Measurements from ENCODE around the gene GOSR1.
"Not testable (repeated sequence)": the region's sequence is repeated elsewhere in the genome, so short reads cannot be mapped to it uniquely, and the experiment has no call there.

Gene GOSR1

DNA sequence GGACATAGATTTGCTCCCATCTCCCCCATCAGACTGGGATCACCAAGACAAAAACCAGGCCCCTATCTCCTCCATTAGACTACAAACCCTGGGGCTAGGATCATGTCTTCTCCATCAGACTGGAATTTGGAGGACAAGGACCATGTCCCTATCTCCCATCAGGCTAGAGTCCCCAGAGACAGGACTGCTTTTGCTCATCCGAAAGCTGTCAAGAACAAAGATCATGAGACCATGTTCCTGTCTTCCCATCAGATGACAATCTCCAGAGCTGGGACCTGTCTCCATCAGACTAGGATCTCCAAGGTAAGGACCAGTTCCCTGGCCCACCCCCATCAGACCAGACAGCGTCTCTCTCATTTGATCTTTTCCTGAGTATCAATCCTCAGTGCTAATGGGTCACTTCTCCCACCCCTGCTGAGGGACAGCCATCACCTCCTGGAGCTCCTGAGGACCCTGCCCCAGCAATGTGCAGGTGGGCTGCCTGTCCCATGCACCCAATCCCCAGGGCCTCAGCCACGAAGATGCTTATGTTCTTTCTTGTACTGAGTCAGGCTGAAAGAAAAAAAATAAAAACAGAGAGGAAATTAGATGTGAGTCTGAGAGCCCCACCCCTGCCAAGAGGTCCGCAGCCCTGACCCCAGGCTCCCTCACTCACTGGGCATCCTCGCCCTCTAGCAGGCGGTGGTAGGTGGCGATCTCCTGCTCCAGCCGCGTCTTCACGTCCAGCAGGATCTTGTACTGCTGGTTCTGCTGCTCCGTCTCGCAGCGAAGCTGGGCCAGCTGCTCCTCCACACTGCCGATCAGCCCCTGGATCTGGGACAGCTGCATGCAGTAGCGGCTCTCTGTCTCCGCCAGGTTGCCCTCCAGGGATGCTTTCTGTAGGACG, 90.3 kb downstream of the GOSR1 start:
- DNase-seq (ENCODE audit: low spot score) = no peak
- TF ChIP-seq, protein P1, sequence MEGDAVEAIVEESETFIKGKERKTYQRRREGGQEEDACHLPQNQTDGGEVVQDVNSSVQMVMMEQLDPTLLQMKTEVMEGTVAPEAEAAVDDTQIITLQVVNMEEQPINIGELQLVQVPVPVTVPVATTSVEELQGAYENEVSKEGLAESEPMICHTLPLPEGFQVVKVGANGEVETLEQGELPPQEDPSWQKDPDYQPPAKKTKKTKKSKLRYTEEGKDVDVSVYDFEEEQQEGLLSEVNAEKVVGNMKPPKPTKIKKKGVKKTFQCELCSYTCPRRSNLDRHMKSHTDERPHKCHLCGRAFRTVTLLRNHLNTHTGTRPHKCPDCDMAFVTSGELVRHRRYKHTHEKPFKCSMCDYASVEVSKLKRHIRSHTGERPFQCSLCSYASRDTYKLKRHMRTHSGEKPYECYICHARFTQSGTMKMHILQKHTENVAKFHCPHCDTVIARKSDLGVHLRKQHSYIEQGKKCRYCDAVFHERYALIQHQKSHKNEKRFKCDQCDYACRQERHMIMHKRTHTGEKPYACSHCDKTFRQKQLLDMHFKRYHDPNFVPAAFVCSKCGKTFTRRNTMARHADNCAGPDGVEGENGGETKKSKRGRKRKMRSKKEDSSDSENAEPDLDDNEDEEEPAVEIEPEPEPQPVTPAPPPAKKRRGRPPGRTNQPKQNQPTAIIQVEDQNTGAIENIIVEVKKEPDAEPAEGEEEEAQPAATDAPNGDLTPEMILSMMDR (IDR thresholded peaks at IDR 0.05; ENCODE audit: extremely low read depth, insufficient read depth, missing control alignments) = no peak
- in situ Hi-C loops (cut with MboI; ENCODE audit: low pct_unique_long_range_greater_than_20kb, low sequenced_read_pairs, unreplicated experiment) = no loop called here

DNA sequence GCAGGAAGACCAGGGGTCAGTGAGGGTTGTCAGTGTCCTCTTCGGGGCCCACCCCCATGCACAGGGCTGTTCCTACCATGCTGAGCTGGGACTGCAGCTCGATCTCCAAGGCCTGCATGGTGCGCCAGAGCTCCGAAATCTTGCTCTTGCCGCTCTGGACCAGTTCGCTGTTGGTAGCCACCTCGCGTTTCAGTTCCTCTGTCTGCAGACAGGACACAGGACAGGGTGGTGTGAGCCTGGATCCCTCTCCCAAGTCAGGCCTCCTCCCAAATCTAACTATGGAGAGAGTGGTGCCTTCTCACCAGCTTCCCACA, 90.9 kb downstream of the GOSR1 start:
- in situ Hi-C loops (cut with MboI; ENCODE audit: low pct_unique_long_range_greater_than_20kb, low sequenced_read_pairs, unreplicated experiment) = no loop called here
- TF ChIP-seq, protein P1 (IDR thresholded peaks at IDR 0.05; ENCODE audit: extremely low read depth, insufficient read depth, missing control alignments) = no peak
- no peak for DNase-seq (ENCODE audit: low spot score)

DNA sequence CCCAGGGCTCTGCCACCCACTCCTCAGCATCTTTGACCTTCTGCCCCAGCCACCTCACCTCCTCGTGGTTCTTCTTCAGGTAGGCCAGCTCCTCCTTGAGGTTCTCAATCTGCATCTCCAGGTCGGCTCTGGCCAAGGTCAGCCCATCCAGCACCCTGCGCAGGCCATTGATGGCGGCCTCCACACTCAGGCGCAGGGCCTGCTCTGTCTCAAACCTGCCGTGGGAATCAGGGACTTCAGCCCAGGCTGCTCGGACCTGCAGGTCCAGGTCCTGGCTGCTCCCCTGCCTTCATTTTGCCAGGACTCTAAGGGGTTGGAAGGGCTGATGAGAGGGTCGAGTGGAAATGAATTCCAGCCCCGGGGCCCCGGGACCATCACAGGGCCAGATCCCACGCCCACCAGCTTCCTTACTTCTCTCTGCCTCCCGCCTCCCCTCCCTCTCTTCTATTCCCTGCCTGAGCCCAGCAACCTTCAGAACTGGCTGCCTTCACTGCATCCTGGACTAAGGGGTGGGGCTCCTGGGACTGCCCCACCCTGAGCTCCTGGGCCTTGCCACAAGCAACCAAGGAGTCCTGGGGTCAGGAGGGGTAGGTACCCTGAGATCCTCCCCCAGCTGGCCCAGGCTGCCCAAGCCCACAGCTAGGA, 92.4 kb downstream of the GOSR1 start:
- in situ Hi-C loops (cut with MboI; ENCODE audit: low pct_unique_long_range_greater_than_20kb, low sequenced_read_pairs, unreplicated experiment); DNase-seq (ENCODE audit: low spot score): not testable (repeated sequence)

DNA sequence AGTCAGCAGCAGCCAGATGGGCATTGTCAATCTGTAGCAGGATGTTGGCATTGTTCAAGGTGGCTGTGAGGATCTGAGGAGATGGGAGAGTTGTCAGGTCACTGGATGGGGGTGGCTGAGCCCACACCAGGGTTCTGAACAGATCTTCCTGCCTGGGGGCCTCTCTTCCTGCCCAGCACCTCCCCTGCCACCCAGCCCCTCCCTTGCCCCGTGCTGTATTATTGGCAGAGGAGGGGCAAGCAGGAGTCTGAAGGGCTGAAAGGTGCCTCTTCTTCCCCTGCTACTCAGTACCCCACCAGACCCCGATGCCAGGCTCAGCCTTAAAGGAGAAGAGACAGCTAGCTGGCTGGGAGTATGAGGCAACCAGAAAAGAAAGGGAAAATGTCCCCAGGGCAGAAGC, 93.0 kb downstream of the GOSR1 start:
- TF ChIP-seq, protein P1 (IDR thresholded peaks at IDR 0.05; ENCODE audit: extremely low read depth, insufficient read depth, missing control alignments) = no peak
- DNase-seq (ENCODE audit: low spot score) = no peak
- in situ Hi-C loops (cut with MboI; ENCODE audit: low pct_unique_long_range_greater_than_20kb, low sequenced_read_pairs, unreplicated experiment) = no loop called here

DNA sequence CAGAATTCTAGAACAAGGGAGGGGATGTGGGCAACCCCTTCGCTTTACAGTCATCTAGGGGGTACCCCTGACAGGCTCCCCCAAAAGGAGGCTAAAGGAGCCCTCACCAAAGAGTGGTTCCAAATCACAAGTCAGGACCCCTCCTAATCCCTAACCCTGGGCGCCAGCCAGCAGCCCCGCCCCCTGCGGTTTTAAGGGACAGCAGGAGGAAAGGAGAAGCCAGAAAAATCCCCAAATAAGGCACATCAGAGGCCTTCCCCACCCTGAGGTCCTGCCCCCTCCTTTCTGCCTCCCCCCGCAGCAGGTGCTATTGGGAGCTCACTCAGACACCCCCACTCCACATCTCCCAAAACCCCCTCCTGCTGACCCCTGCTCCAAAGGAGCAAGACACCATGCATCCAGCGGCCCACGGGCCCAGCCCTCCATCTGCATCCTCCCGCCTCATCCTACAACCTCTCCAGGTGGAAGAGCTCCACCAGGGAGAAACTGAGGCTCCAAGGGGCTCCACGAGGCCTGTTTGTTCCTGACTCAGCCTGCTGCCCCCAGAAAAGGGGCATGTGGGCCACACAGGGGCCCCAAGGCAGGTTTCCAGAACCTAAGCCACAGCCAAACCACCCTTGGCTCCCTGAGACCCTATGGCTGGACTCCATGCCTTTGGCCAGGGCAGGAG, 93.5 kb downstream of the GOSR1 start:
- no peak for DNase-seq (ENCODE audit: low spot score)
- TF ChIP-seq, protein P1 (IDR thresholded peaks at IDR 0.05; ENCODE audit: extremely low read depth, insufficient read depth, missing control alignments) = no peak
- in situ Hi-C loops (cut with MboI; ENCODE audit: low pct_unique_long_range_greater_than_20kb, low sequenced_read_pairs, unreplicated experiment) = no loop called here

DNA sequence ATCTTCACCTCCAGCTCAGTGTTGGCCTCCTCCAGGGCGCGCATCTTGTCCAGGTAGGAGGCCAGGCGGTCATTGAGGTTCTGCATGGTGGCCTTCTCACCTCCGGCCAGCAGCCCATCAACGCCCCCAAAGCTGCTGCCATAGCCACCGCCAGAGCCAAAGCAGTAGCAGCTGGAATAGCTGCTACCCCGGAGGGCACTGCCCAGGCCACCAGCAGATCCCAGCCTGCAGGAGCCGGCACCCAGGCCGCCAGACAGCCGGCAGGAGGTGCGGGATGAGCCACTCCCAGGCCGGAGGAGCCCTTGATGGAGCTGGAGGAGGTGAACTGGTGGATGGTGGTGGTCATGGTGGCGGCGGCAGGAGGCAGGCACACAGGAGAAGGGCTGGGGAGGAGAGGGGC, 94.2 kb downstream of the GOSR1 start:
- in situ Hi-C loops (cut with MboI; ENCODE audit: low pct_unique_long_range_greater_than_20kb, low sequenced_read_pairs, unreplicated experiment); DNase-seq (ENCODE audit: low spot score): not testable (repeated sequence)

DNA sequence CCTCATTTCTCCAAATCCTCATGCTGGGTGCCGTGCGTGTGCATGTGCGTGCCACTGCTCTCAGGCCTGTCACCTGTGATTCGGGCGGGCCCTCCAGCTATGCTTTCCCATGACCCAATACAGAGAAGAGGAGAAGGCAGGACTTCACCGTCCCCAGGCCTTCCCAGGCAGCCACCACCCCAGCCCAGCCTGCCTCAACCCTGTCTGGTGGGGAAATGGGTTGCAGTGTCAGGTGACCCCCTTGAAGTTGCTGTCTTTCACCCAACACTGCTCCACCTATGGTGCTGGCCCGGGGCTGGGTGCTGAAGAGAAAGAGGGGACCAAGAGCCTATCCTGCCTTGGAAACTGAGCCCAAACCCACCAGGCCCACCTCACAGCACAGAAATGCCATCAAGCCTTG, 94.7 kb downstream of the GOSR1 start:
- TF ChIP-seq, protein P1 (IDR thresholded peaks at IDR 0.05; ENCODE audit: extremely low read depth, insufficient read depth, missing control alignments) = no peak
- in situ Hi-C loops (cut with MboI; ENCODE audit: low pct_unique_long_range_greater_than_20kb, low sequenced_read_pairs, unreplicated experiment) = no loop called here
- DNase-seq (ENCODE audit: low spot score) = no peak

DNA sequence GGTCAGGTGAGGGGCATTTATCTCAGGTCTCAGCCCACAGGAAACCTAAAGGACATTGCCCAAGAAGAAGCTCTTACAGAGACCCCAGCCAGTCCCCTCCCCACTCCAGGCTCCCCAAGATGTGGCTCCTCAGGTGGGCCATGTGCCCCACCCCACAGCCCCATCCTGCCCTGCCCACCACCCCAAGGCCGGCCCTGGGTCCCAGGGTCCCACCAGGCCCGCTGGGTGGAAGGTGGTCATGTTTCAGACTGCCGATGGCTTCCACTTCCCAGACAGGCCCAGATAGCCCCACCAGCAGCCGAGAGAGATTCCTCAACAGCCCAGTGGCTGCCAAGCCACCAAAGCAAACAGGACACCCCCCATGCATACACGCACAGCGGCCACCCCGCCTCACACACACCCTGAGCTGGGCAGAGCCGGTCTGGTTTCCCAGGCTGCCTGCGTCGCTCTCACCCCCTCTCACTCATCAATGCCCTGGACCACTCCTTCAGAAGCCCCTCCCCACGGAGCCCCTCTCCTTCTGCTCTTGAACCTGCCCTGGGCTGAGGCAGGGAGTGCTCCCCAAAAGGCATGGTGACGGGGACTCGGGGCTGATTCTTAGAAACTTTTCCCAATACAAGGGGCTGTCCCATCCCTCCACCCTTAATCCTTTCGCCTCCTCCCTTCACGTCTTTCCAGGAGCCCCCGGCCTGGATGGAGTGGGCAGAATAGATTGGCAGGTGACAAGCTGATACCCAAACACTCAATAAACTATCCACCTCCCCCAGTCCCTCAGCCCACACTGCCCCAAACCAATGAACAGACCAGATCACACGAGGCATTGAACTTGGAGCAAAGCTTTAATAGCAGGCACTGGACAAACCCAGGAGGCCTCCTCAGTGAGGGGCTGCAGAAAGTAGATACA, 95.7 kb downstream of the GOSR1 start:
- DNase-seq (ENCODE audit: low spot score); in situ Hi-C loops (cut with MboI; ENCODE audit: low pct_unique_long_range_greater_than_20kb, low sequenced_read_pairs, unreplicated experiment): not testable (repeated sequence)

Measured in GM13977 (cell line).